PC-3 (cell line): ENCODE measurements around the gene ZNF655. TPM values are rescaled to one million over a fixed set of nuclear protein-coding genes. Genes with fewer than 3 reads are reported as not detected.

ENCODE experiments used
- ATAC-seq: fragments of 200-7000 bp; cut with Tn5 transposase; 2 replicates; pipeline ENCODE4 v1.9.1; 2020; ENCODE audit warnings: mild to moderate bottlenecking, moderate library complexity
- BruUV-seq: library from RNA; stranded (reverse); fragments of 400-500 nt; replicated peaks from 2 replicates; lab custom pipeline; 2021; lab: Mats Ljungman, UMichigan
- CTCF ChIA-PET: fragments of 300-600 bp; sonication (Branson Sonifier 250); formaldehyde crosslinking; loops from one replicate; lab custom pipeline; 2022; ENCODE audit warnings: antibody characterized with exemption; lab: Charles Lee
- POLR2A ChIA-PET: fragments of 300-600 bp; sonication (Branson Sonifier 250); formaldehyde crosslinking; loops from one replicate; lab custom pipeline; 2022; ENCODE audit warnings: antibody characterized with exemption; ENCODE audit not compliant: unreplicated experiment; lab: Charles Lee
- DNase-seq: peaks from one replicate; pipeline ENCODE4 v3.0.0-alpha.2; 2015
- H2AFZ ChIP-seq: fragments of 300-600 bp; sonication (generic); 2 replicates; pipeline ENCODE4 v1.6.0; 2016; ENCODE audit warnings: antibody characterized with exemption, low read length
- H3F3A ChIP-seq: fragments of 300-600 bp; sonication (generic); one replicate; pipeline ENCODE4 v1.6.0; 2017; ENCODE audit warnings: antibody characterized with exemption, low read length, control low read depth, mild to moderate bottlenecking; ENCODE audit not compliant: unreplicated experiment
- H3K27ac ChIP-seq: fragments of 300-600 bp; sonication (generic); 2 replicates; pipeline ENCODE4 v1.5.1; 2016; ENCODE audit warnings: mild to moderate bottlenecking, low read length
- H3K27me3 ChIP-seq: fragments of 300-600 bp; sonication (generic); 2 replicates; pipeline ENCODE4 v1.6.1; 2016; ENCODE audit warnings: low read length, mixed read lengths
- H3K36me3 ChIP-seq: fragments of 300-600 bp; sonication (generic); 2 replicates; pipeline ENCODE4 v1.6.1; 2016; ENCODE audit warnings: low read depth, mixed run types, low read length, mixed read lengths
- H3K4me1 ChIP-seq: fragments of 300-600 bp; sonication (generic); 2 replicates; pipeline ENCODE4 v1.5.1; 2016; ENCODE audit warnings: low read length; ENCODE audit not compliant: insufficient read depth
- H3K4me2 ChIP-seq: fragments of 300-600 bp; sonication (generic); 2 replicates; pipeline ENCODE4 v1.6.0; 2016; ENCODE audit warnings: low read length
- H3K4me3 ChIP-seq: fragments of 300-600 bp; sonication (generic); 2 replicates; pipeline ENCODE4 v1.5.1; 2016; ENCODE audit warnings: mild to moderate bottlenecking, low read length, mixed read lengths
- H3K79me2 ChIP-seq: fragments of 300-600 bp; sonication (generic); 2 replicates; pipeline ENCODE4 v1.6.1; 2017; ENCODE audit warnings: low read length, mixed read lengths
- H3K9ac ChIP-seq: fragments of 300-600 bp; sonication (generic); 2 replicates; pipeline ENCODE4 v1.6.0; 2016; ENCODE audit warnings: mild to moderate bottlenecking, low read length
- H3K9me2 ChIP-seq: fragments of 300-600 bp; sonication (generic); replicated peaks from 2 replicates; pipeline ENCODE4 v1.6.1; 2016; ENCODE audit warnings: mixed run types, low read length, mixed read lengths
- H3K9me3 ChIP-seq: fragments of 300-600 bp; sonication (generic); 2 replicates; pipeline ENCODE4 v1.6.1; 2016; ENCODE audit warnings: low read length, mixed read lengths
- H4K20me1 ChIP-seq: fragments of 300-600 bp; sonication (generic); 2 replicates; pipeline ENCODE4 v1.6.1; 2016; ENCODE audit warnings: low read length, mixed read lengths
- CTCF ChIP-seq: fragments of 300-600 bp; sonication (generic); conservative IDR thresholded peaks from 2 replicates; pipeline ENCODE4 v1.5.1; 2017; ENCODE audit warnings: antibody characterized with exemption, low read depth, mild to moderate bottlenecking, low read length
- EZH2 ChIP-seq: fragments of 300-600 bp; sonication (generic); IDR thresholded peaks from one replicate; pipeline ENCODE4 v1.6.1; 2017; ENCODE audit warnings: antibody characterized with exemption, mild to moderate bottlenecking, low read length; ENCODE audit not compliant: unreplicated experiment
- EZH2phosphoT487 ChIP-seq: fragments of 300-600 bp; sonication (generic); IDR thresholded peaks from 2 replicates; pipeline ENCODE4 v1.6.1; 2018; ENCODE audit warnings: mild to moderate bottlenecking, antibody characterized with exemption, low read length, borderline replicate concordance
- intact Hi-C: fragments of 100-400 bp; cut with micrococcal nuclease; formaldehyde crosslinking; loops from 2 replicates; pipeline ENCODE4 v1.9.0; 2023
- total RNA-seq: library from RNA; depleted of rRNA; stranded (reverse); fragments of >200 nt; gene quantifications from 2 replicates; pipeline ENCODE4 v1.2.3, GENCODE V29; 2014

Gene ZNF655
- total RNA-seq, 1 experiment from 2014 or later: not detected

- BruUV-seq: no TSS peak
- Histone ChIP-seq H4K20me1 (no peaks in the 10 kb centered on the region), H3K27me3 (no peaks in the 10 kb centered on the region), H3F3A (no peaks in the 10 kb centered on the region), H3K4me3 (no peak overlapping the region), H3K36me3 (peaks cover 27% of the 10 kb centered on the region), H3K9ac (no peak overlapping the region), H3K4me2 (no peak overlapping the region), H2AFZ (no peak overlapping the region), H3K4me1 (no peaks in the 10 kb centered on the region), H3K9me2 (no peaks in the 10 kb centered on the region), H3K79me2 (no peaks in the 10 kb centered on the region), H3K9me3 (peaks cover 17% of the 10 kb centered on the region), H3K27ac (no peak overlapping the region)
- DNase-seq: no peak
- ChIA-PET CTCF (no interaction called here), POLR2A (no interaction called here)
- no peak for ATAC-seq
- TF ChIP-seq EZH2phosphoT487 (no peak), EZH2 (no peak), CTCF (no peak)
- intact Hi-C loops: no loop called here
Measured at GRCh38 chr7:99535667-99536066, 22.8 kb upstream of the ZNF655 start.

- H3K9me3 ChIP-seq: no peaks in the 10 kb centered on the region
- ChIA-PET POLR2A (no interaction called here), CTCF (no interaction called here)
- DNase-seq (no peak), ATAC-seq (no peak)
- H3K4me2 ChIP-seq: no peak overlapping the region
- no peaks in the 10 kb centered on the region for H3K9me2 ChIP-seq
- no peaks in the 10 kb centered on the region for H3F3A ChIP-seq
- no peak overlapping the region for H3K27ac ChIP-seq
- intact Hi-C loops: no loop called here
- H3K36me3 ChIP-seq: no peaks in the 10 kb centered on the region; the same call in 1 of the 2 replicates
- H3K9ac ChIP-seq: no peak overlapping the region
- H3K4me1 ChIP-seq: no peaks in the 10 kb centered on the region
- no peaks in the 10 kb centered on the region for H3K79me2 ChIP-seq
- no peak overlapping the region for H3K4me3 ChIP-seq
- TF ChIP-seq EZH2phosphoT487: no peak
- no peak for TF ChIP-seq CTCF
- TF ChIP-seq EZH2: no peak
- no TSS peak for BruUV-seq
- H4K20me1 ChIP-seq: no peaks in the 10 kb centered on the region
- H2AFZ ChIP-seq: no peak overlapping the region
- no peaks in the 10 kb centered on the region for H3K27me3 ChIP-seq
Measured at GRCh38 chr7:99539213-99539811, 19.1 kb upstream of the ZNF655 start.

- Histone ChIP-seq H3K9me3 (no peaks in the 10 kb centered on the region), H3K4me3 (no peak overlapping the region), H3F3A (no peaks in the 10 kb centered on the region), H3K9me2 (no peaks in the 10 kb centered on the region), H3K27ac (no peak overlapping the region), H3K4me2 (no peak overlapping the region), H3K9ac (no peak overlapping the region), H4K20me1 (no peaks in the 10 kb centered on the region), H3K36me3 (no peaks in the 10 kb centered on the region; the same call in 1 of the 2 replicates), H3K27me3 (no peaks in the 10 kb centered on the region), H2AFZ (no peak overlapping the region), H3K4me1 (no peaks in the 10 kb centered on the region), H3K79me2 (no peaks in the 10 kb centered on the region)
- ChIA-PET POLR2A (no interaction called here), CTCF (no interaction called here)
- intact Hi-C loops: no loop called here
- ATAC-seq: no peak
- DNase-seq: no peak
- BruUV-seq: no TSS peak
- TF ChIP-seq CTCF (no peak), EZH2 (no peak), EZH2phosphoT487 (no peak)
Measured at GRCh38 chr7:99540542-99540941, 17.9 kb upstream of the ZNF655 start.
